Vagina (tissue), 2 donors: Measurements from ENCODE around the gene RALBP1. TPM values are rescaled to one million over a fixed set of nuclear protein-coding genes. Genes with fewer than 3 reads are reported as not detected.
"Not testable (repeated sequence)": the region's sequence is repeated elsewhere in the genome, so short reads cannot be mapped to it uniquely, and the experiment has no call there.

Source experiments
- DNase-seq, 2 donors: peaks; one replicate each; pipeline ENCODE4 v3.0.0-alpha.2; 2017; ENCODE audit errors: extremely low spot score in 2 of 2
- H3K27ac ChIP-seq: fragments of 200-600 bp; sonication (generic); one replicate; pipeline ENCODE4 v1.5.1; 2019
- H3K27me3 ChIP-seq: fragments of 200-600 bp; sonication (generic); one replicate; pipeline ENCODE4 v1.5.1; 2019
- H3K36me3 ChIP-seq, 2 donors: fragments of 200-600 bp; sonication (generic); one replicate each; pipeline ENCODE4 v1.5.1; 2017 to 2019
- H3K4me1 ChIP-seq: fragments of 200-600 bp; sonication (generic); one replicate; pipeline ENCODE4 v1.5.1; 2019
- H3K4me3 ChIP-seq, 2 donors: fragments of 200-600 bp; sonication (generic); 1 replicate in 1 of 2; 2 replicates in 1 of 2; pipeline ENCODE4 v1.5.1; 2016 to 2019
- H3K9me3 ChIP-seq: fragments of 200-600 bp; sonication (generic); one replicate; pipeline ENCODE4 v1.5.1; 2019
- CTCF ChIP-seq, 3 experiments: fragments of 450-650 bp in 2 of 3; fragments of 200-600 bp in 1 of 3; sonication (generic) in 1 of 3; IDR thresholded peaks; one replicate each; pipeline ENCODE4 v1.5.1; 2017 to 2019; ENCODE audit warnings: antibody characterized with exemption in 3 of 3, mild to moderate bottlenecking in 2 of 3, moderate library complexity in 2 of 3
- POLR2A ChIP-seq, 2 donors: fragments of 450-650 bp; IDR thresholded peaks; one replicate each; pipeline ENCODE4 v1.6.1; 2017; ENCODE audit warnings: antibody characterized with exemption in 2 of 2, mild to moderate bottlenecking in 2 of 2, moderate library complexity in 2 of 2
- POLR2AphosphoS5 ChIP-seq, 2 donors: sonication (generic); formaldehyde crosslinking; IDR thresholded peaks; one replicate each; pipeline ENCODE4 v1.9.0; 2017; ENCODE audit warnings: antibody characterized with exemption in 2 of 2, mild to moderate bottlenecking in 2 of 2, low read depth in 1 of 2; ENCODE audit not compliant: insufficient read depth in 1 of 2
- intact Hi-C: fragments of 100-400 bp; cut with DNase I; formaldehyde crosslinking; loops from one replicate; pipeline ENCODE4 v1.15.1; 2023
- total RNA-seq: library from RNA; depleted of rRNA; stranded (reverse); fragments of >200 nt; gene quantifications from one replicate; pipeline ENCODE4 v1.2.3, GENCODE V29; 2016

Gene RALBP1
- total RNA-seq, 1 donor from 2014 or later: 65.6 TPM

- TF ChIP-seq POLR2A (IDR thresholded peaks at IDR 0.05): no peak
- TF ChIP-seq CTCF (IDR thresholded peaks at IDR 0.05): no peak
- no peak for TF ChIP-seq POLR2AphosphoS5 (IDR thresholded peaks at IDR 0.05; ENCODE audit: insufficient read depth in 1 of 2, low read depth in 1 of 2)
- DNase-seq: peak in 1 of 2 donors; percentile 22
- Histone ChIP-seq H3K27me3 (no peaks in the 10 kb centered on the region), H3K27ac (no peak overlapping the region), H3K4me1 (peaks cover 25% of the 10 kb centered on the region), H3K9me3 (no peaks in the 10 kb centered on the region), H3K4me3 (no peak overlapping the region), H3K36me3 (no peaks in the 10 kb centered on the region)
- intact Hi-C loops: no loop called here
These were observed 44.0 kb upstream of the RALBP1 start for GRCh38 chr18:9431296-9431695.

- H3K36me3 ChIP-seq, H3K27me3 ChIP-seq, intact Hi-C loops, H3K4me3 ChIP-seq, H3K9me3 ChIP-seq, H3K27ac ChIP-seq: not testable (repeated sequence)
- H3K4me1 ChIP-seq: peaks cover 22% of the 10 kb centered on the region
- DNase-seq: peak in 1 of 2 donors; percentile 40
These were observed 42.2 kb upstream of the RALBP1 start for GRCh38 chr18:9433122-9433521.

GRCh38 chr18:9433671-9434121 is 41.6 kb upstream of the RALBP1 start:
- no peak for TF ChIP-seq CTCF (IDR thresholded peaks at IDR 0.05)
- TF ChIP-seq POLR2AphosphoS5 (IDR thresholded peaks at IDR 0.05; ENCODE audit: insufficient read depth in 1 of 2, low read depth in 1 of 2): no peak
- TF ChIP-seq POLR2A (IDR thresholded peaks at IDR 0.05): no peak
- Histone ChIP-seq H3K9me3 (no peaks in the 10 kb centered on the region), H3K4me1 (peaks cover 16% of the 10 kb centered on the region), H3K27me3 (no peaks in the 10 kb centered on the region), H3K4me3 (no peak overlapping the region), H3K36me3 (no peaks in the 10 kb centered on the region), H3K27ac (no peak overlapping the region)
- DNase-seq: peak in 1 of 2 donors; percentile 34
- intact Hi-C loops: no loop called here

- intact Hi-C loops: no loop called here
- Histone ChIP-seq H3K27me3 (no peaks in the 10 kb centered on the region), H3K4me3 (no peak overlapping the region), H3K36me3 (no peaks in the 10 kb centered on the region), H3K4me1 (peaks cover 11% of the 10 kb centered on the region), H3K9me3 (no peaks in the 10 kb centered on the region), H3K27ac (no peak overlapping the region)
- DNase-seq: peak in 1 of 2 donors; percentile 64
- no peak for TF ChIP-seq CTCF (IDR thresholded peaks at IDR 0.05)
- TF ChIP-seq POLR2AphosphoS5 (IDR thresholded peaks at IDR 0.05; ENCODE audit: insufficient read depth in 1 of 2, low read depth in 1 of 2): no peak
- TF ChIP-seq POLR2A (IDR thresholded peaks at IDR 0.05): no peak
These were observed 41.1 kb upstream of the RALBP1 start for GRCh38 chr18:9434122-9434701.

- TF ChIP-seq POLR2AphosphoS5 (IDR thresholded peaks at IDR 0.05; ENCODE audit: insufficient read depth in 1 of 2, low read depth in 1 of 2): no peak
- TF ChIP-seq POLR2A (IDR thresholded peaks at IDR 0.05): no peak
- TF ChIP-seq CTCF (IDR thresholded peaks at IDR 0.05): no peak
- intact Hi-C loops: no loop called here
- no peaks in the 10 kb centered on the region for H3K9me3 ChIP-seq
- H3K36me3 ChIP-seq: no peaks in the 10 kb centered on the region
- no peak overlapping the region for H3K27ac ChIP-seq
- H3K4me3 ChIP-seq: no peak overlapping the region
- H3K27me3 ChIP-seq: no peaks in the 10 kb centered on the region
- peaks cover 4% of the 10 kb centered on the region for H3K4me1 ChIP-seq
- peak in 1 of 2 donors; percentile 77 for DNase-seq
These were observed 40.3 kb upstream of the RALBP1 start for GRCh38 chr18:9435041-9435440.
